GM12878 (cell line): ENCODE data around the gene OR5T2. TPM values are rescaled to one million over a fixed set of nuclear protein-coding genes. Genes with fewer than 3 reads are reported as not detected.

ENCODE experiments used
- ATAC-seq: fragments of 200-7000 bp; cut with Tn5 transposase; 3 replicates; pipeline ENCODE4 v1.9.1; 2020; ENCODE audit warnings: mild to moderate bottlenecking, moderate library complexity
- BruUV-seq: library from RNA; stranded (reverse); fragments of 400-500 nt; replicated peaks from 2 replicates; lab custom pipeline; 2021; lab: Mats Ljungman, UMichigan
- CTCF ChIA-PET: fragments of 300-600 bp; sonication (Branson Sonifier 250); formaldehyde crosslinking; extraction: SDS; loops from one replicate; lab custom pipeline; 2021; ENCODE audit warnings: inconsistent platforms; lab: Yijun Ruan, JAX
- POLR2A ChIA-PET: fragments of 350-600 bp; formaldehyde crosslinking; extraction: SDS; loops from one replicate; lab custom pipeline; 2021; ENCODE audit warnings: inconsistent platforms; lab: Charles Lee
- RAD21 ChIA-PET: fragments of 300-600 bp; sonication (Branson Sonifier 250); formaldehyde crosslinking; loops from one replicate; lab custom pipeline; 2023; ENCODE audit warnings: antibody characterized with exemption; ENCODE audit not compliant: unreplicated experiment; lab: Charles Lee
- SMC1A ChIA-PET: fragments of 300-600 bp; sonication (Branson Sonifier 250); formaldehyde crosslinking; loops from one replicate; lab custom pipeline; 2023; ENCODE audit not compliant: unreplicated experiment, uncharacterized antibody; lab: Charles Lee
- DNase-seq: peaks from one replicate; pipeline ENCODE4 v3.0.0-alpha.2; 2011; ENCODE audit warnings: low read depth, low spot score
- FAIRE-seq: peaks from 3 replicates; lab custom pipeline; 2011; peaks lifted over from hg19 to GRCh38; lab: Jason Lieb, UNC
- H2AFZ ChIP-seq: 2 replicates; pipeline ENCODE4 v1.6.0; 2011; ENCODE audit warnings: low read depth, low read length, control low read depth; ENCODE audit not compliant: control insufficient read depth
- H3K27ac ChIP-seq: 2 replicates; pipeline ENCODE4 v1.5.1; 2011; ENCODE audit warnings: control low read depth; ENCODE audit not compliant: control insufficient read depth, insufficient read depth
- H3K27me3 ChIP-seq, 2 experiments: replicated peaks in 1 of 2; 2 replicates each; pipeline versions ENCODE4 v1.6.0 to v1.6.1; 2011; ENCODE audit warnings: low read length in 1 of 2; ENCODE audit not compliant: control insufficient read depth in 2 of 2, insufficient read depth in 2 of 2
- H3K36me3 ChIP-seq, 2 experiments: 2 replicates each; pipeline ENCODE4 v1.5.1; 2011; ENCODE audit warnings: low read length in 1 of 2; ENCODE audit not compliant: control insufficient read depth in 2 of 2, insufficient read depth in 2 of 2
- H3K4me1 ChIP-seq: 2 replicates; pipeline ENCODE4 v1.6.1; 2011; ENCODE audit warnings: mild to moderate bottlenecking, low read length, moderate library complexity, mixed read lengths; ENCODE audit not compliant: control insufficient read depth, insufficient read depth
- H3K4me2 ChIP-seq: 2 replicates; pipeline ENCODE4 v1.6.0; 2011; ENCODE audit warnings: control low read depth; ENCODE audit not compliant: control insufficient read depth, insufficient read depth
- H3K4me3 ChIP-seq: fragments of 200-600 bp; sonication (generic); 2 replicates; pipeline ENCODE4 v1.5.1; 2016
- H3K79me2 ChIP-seq: 2 replicates; pipeline ENCODE4 v1.6.0; 2011; ENCODE audit warnings: low read length; ENCODE audit not compliant: control insufficient read depth, insufficient read depth
- H3K9ac ChIP-seq: 2 replicates; pipeline ENCODE4 v1.8.0; 2011; ENCODE audit warnings: low read length, control low read depth, mixed read lengths; ENCODE audit not compliant: control insufficient read depth, insufficient read depth
- H3K9me3 ChIP-seq: replicated peaks from 3 replicates; pipeline ENCODE4 v1.5.1; 2011; ENCODE audit warnings: mild to moderate bottlenecking, low read length; ENCODE audit not compliant: control insufficient read depth, insufficient read depth
- H4K20me1 ChIP-seq: 2 replicates; pipeline ENCODE4 v1.6.0; 2011; ENCODE audit not compliant: control insufficient read depth, insufficient read depth
- CBX3 ChIP-seq: fragments of 200-600 bp; sonication (generic); IDR thresholded peaks from 2 replicates; pipeline ENCODE4 v1.6.1; 2016; ENCODE audit warnings: low read depth, borderline replicate concordance
- CBX5 ChIP-seq: sonication (generic); IDR thresholded peaks from 2 replicates; pipeline ENCODE4 v1.6.1; 2016; ENCODE audit warnings: low read depth, moderate library complexity, mild to moderate bottlenecking, inconsistent platforms
- ELK1 ChIP-seq: IDR thresholded peaks from 2 replicates; pipeline ENCODE4 v1.6.1; 2012; ENCODE audit warnings: low read depth, low read length, improper control_type of control experiment
- MAX ChIP-seq: IDR thresholded peaks from 2 replicates; pipeline ENCODE4 v1.6.1; 2012; ENCODE audit warnings: low read depth, low read length, improper control_type of control experiment
- MTA2 ChIP-seq: fragments of 450-650 bp; IDR thresholded peaks from 2 replicates; pipeline ENCODE4 v1.6.1; 2016; ENCODE audit warnings: low read depth, mild to moderate bottlenecking, moderate library complexity
- MXI1 ChIP-seq: fragments of 150-350 bp; IDR thresholded peaks from 2 replicates; pipeline ENCODE4 v1.6.1; 2011; ENCODE audit warnings: low read depth, mild to moderate bottlenecking, inconsistent platforms, low read length, improper control_type of control experiment
- NKRF ChIP-seq: fragments of 450-650 bp; conservative IDR thresholded peaks from 2 replicates; pipeline ENCODE4 v1.6.1; 2017; ENCODE audit warnings: mild to moderate bottlenecking, moderate library complexity
- NR2C1 ChIP-seq: fragments of 450-650 bp; IDR thresholded peaks from 2 replicates; pipeline ENCODE4 v1.6.1; 2017; ENCODE audit warnings: antibody characterized with exemption, mild to moderate bottlenecking, moderate library complexity
- PAX8 ChIP-seq: fragments of 450-650 bp; IDR thresholded peaks from 2 replicates; pipeline ENCODE4 v1.6.1; 2017; ENCODE audit warnings: mild to moderate bottlenecking, moderate library complexity
- SMAD1 ChIP-seq: fragments of 450-650 bp; IDR thresholded peaks from 2 replicates; pipeline ENCODE4 v1.6.1; 2018; ENCODE audit warnings: mild to moderate bottlenecking, low read depth; ENCODE audit not compliant: partially characterized antibody
- SMARCA5 ChIP-seq: fragments of 450-650 bp; IDR thresholded peaks from 2 replicates; pipeline ENCODE4 v1.6.1; 2017; ENCODE audit warnings: mild to moderate bottlenecking
- SMC3 ChIP-seq: IDR thresholded peaks from 2 replicates; pipeline ENCODE4 v1.6.1; 2011; ENCODE audit warnings: low read length, improper control_type of control experiment, borderline replicate concordance
- SP1 ChIP-seq: IDR thresholded peaks from one replicate; pipeline ENCODE4 v1.6.1; 2011; ENCODE audit warnings: low read depth, low read length
- STAT1 ChIP-seq: fragments of 450-650 bp; conservative IDR thresholded peaks from 2 replicates; pipeline ENCODE4 v1.6.1; 2014; ENCODE audit warnings: antibody characterized with exemption, mild to moderate bottlenecking
- TCF12 ChIP-seq: IDR thresholded peaks from 2 replicates; pipeline ENCODE4 v1.6.1; 2011; ENCODE audit warnings: low read depth, mild to moderate bottlenecking, low read length
- TCF3 ChIP-seq: IDR thresholded peaks from 2 replicates; pipeline ENCODE4 v1.6.1; 2012; ENCODE audit warnings: low read depth, mild to moderate bottlenecking, low read length, borderline replicate concordance; ENCODE audit not compliant: insufficient read depth
- TCF7 ChIP-seq: IDR thresholded peaks from 2 replicates; pipeline ENCODE4 v1.6.1; 2014; ENCODE audit warnings: antibody characterized with exemption, borderline replicate concordance
- YBX1 ChIP-seq: fragments of 450-650 bp; IDR thresholded peaks from 2 replicates; pipeline ENCODE4 v1.6.1; 2016; ENCODE audit warnings: antibody characterized with exemption
- ZBED1 ChIP-seq: IDR thresholded peaks from 2 replicates; pipeline ENCODE4 v1.6.1; 2016; ENCODE audit warnings: borderline replicate concordance
- ZNF384 ChIP-seq: IDR thresholded peaks from 2 replicates; pipeline ENCODE4 v1.6.1; 2012; ENCODE audit warnings: low read depth, mild to moderate bottlenecking, low read length, improper control_type of control experiment, borderline replicate concordance
- WGBS: methylation state at CpG from one replicate; pipeline ENCODE4 v1.1.6; 2016; ENCODE audit warnings: low lambda C conversion rate; ENCODE audit not compliant: insufficient replicate concordance, insufficient coverage; ENCODE audit errors: missing lambda C conversion rate; 5-methylcytosine and 5-hydroxymethylcytosine counted together
- in situ Hi-C: fragments of 300-500 bp; cut with MboI; formaldehyde crosslinking; loops from 9 replicates; pipeline ENCODE4 v1.14.3; 2018; ENCODE audit warnings: mixed read lengths
- intact Hi-C: fragments of 100-400 bp; cut with micrococcal nuclease; formaldehyde crosslinking; loops from one replicate; pipeline ENCODE4 v1.14.2; 2022; ENCODE audit not compliant: unreplicated experiment
- polyA plus RNA-seq, 11 experiments: library from polyadenylated mRNA; depleted of rRNA in 4 of 11; unstranded in 6 of 11; stranded (reverse) in 5 of 11; fragments of >200 nt; fragmentation: Nextera tagmentation in 4 of 11; fragmentation: Illumina TruSeq in 1 of 11; extraction: Ambion mirVana in 4 of 11; extraction: Trizol in 1 of 11; gene quantifications; 1 replicate in 1 of 11; 2 replicates in 10 of 11; pipeline versions ENCODE4 v1.2.1 to v1.2.3, GENCODE V29; 2011 to 2016; ENCODE audit warnings: inconsistent platforms in 2 of 11, missing spikeins in 2 of 11, low read depth in 1 of 11
- total RNA-seq, 4 experiments: library from RNA; depleted of rRNA in 3 of 4; stranded (reverse); fragments of >200 nt in 3 of 4; fragmentation: Illumina TruSeq in 1 of 4; extraction: Trizol in 1 of 4; gene quantifications; 2 replicates each; pipeline versions ENCODE4 v1.2.1 to v1.2.3, GENCODE V29; 2013 to 2021

The OR5T2 gene
- total and polyA plus RNA-seq, 10 of the 15 experiments (the other 5 are each of a cell fraction or from before 2014, with no cell fraction given), result not detected

GRCh38 chr11:56214537-56214936, 19.5 kb downstream of the OR5T2 start:
- TF ChIP-seq TCF12 (no peak), ZBED1 (no peak), YBX1 (no peak), ELK1 (no peak), ZNF384 (no peak), NR2C1 (no peak), MTA2 (no peak), SMAD1 (no peak), TCF7 (no peak), SP1 (no peak), TCF3 (no peak), MXI1 (no peak), CBX5 (no peak), MAX (no peak), SMC3 (no peak), NKRF (no peak), PAX8 (no peak), CBX3 (no peak), SMARCA5 (no peak), STAT1 (no peak)
- no peak overlapping the region for H3K9ac ChIP-seq
- no peak overlapping the region for H2AFZ ChIP-seq
- no peaks in the 10 kb centered on the region; the same call in 2 of the 3 replicates for H3K9me3 ChIP-seq
- no peak overlapping the region for H3K4me3 ChIP-seq
- ChIA-PET POLR2A (no interaction called here), SMC1A (interaction anchor here (1.6 kb wide), 1 partner anchor 23 kb away, joined by 4 read pairs; no protein-coding TSS in a partner anchor), CTCF (no interaction called here), RAD21 (no interaction called here)
- intact Hi-C loops, result no loop called here
- 9% methylated on average over 2 of the region's 2 CpGs for WGBS
- H3K4me2 ChIP-seq, result no peak overlapping the region
- ATAC-seq, result no peak
- H3K27ac ChIP-seq, result no peak overlapping the region
- DNase-seq, result no peak
- FAIRE-seq, result no peak
- in situ Hi-C loops, result no loop called here
- no peaks in the 10 kb centered on the region for H3K4me1 ChIP-seq
- no peaks in the 10 kb centered on the region for H4K20me1 ChIP-seq
- no TSS peak for BruUV-seq
- H3K27me3 ChIP-seq, result no peaks in the 10 kb centered on the region
- H3K79me2 ChIP-seq, result no peaks in the 10 kb centered on the region
- H3K36me3 ChIP-seq, result no peaks in the 10 kb centered on the region
